H4 (cell line): ENCODE results near the gene CDK11B. TPM values are rescaled to one million over a fixed set of nuclear protein-coding genes. Genes with fewer than 3 reads are reported as not detected.
A peak's percentile ranks its signal among the peaks of the same experiment; 100 is the strongest.

ENCODE experiments used
- DNase-seq: peaks from one replicate; pipeline ENCODE4 v3.0.0-alpha.2; 2015; ENCODE audit warnings: low spot score
- total RNA-seq: library from RNA; depleted of rRNA; stranded (reverse); fragments of >200 nt; shearing (Covaris generic); gene quantifications from 2 replicates; pipeline ENCODE4 v1.2.3, GENCODE V29; 2014

CDK11B gene
- total RNA-seq, 1 experiment from 2014 or later: 10.4 TPM

DNA sequence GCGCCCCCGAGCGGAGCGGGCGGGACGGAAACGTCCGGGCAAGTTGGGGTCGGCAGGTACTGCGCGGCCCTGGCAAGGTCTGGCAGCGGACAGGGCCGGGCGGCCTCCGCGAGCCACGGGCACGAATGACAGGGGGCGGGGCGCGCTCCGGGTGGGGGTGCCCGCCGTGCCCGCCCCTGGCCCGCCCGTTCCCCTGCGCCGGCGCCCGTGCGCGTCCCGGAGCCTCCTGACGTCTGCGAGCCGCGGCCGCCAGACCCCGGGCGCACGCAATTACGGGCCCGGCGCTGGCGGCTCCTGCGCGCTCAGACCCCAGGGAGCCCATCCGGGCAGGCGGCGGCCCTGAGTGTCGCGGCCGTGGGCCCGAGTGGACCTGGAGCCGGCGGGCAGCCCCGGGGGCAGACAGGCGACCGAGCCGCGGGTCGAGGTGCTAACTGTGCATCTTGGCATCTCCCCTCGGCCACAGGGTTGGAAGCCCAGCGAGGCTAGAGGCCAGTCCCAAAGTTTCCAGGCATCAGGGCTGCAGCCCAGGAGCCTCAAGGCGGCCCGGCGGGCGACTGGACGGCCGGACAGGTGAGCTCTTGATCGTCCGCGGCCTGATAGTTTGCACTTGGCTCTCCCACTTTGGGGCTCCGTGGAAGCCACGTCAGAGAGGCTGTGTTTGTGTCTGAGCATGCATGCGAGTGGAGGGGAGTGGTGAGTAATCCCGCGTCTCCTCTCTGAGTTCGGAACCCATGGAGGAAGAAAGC, 42.6 kb downstream of the CDK11B start:
- DNase-seq: no peak

GRCh38 chr1:1615256-1616044, 43.4 kb downstream of the CDK11B start, which contains the start of gene MIB2:
Gene MIB2 (plus strand): TSS chr1:1615500. CDS start chr1:1623453, 7,953 bp downstream.
- DNase-seq: peak; percentile 97

GRCh38 chr1:1614954-1615255, 43.9 kb downstream of the CDK11B start:
- no peak for DNase-seq

GRCh38 chr1:1614204-1614953, 44.4 kb downstream of the CDK11B start:
- no peak for DNase-seq

DNA sequence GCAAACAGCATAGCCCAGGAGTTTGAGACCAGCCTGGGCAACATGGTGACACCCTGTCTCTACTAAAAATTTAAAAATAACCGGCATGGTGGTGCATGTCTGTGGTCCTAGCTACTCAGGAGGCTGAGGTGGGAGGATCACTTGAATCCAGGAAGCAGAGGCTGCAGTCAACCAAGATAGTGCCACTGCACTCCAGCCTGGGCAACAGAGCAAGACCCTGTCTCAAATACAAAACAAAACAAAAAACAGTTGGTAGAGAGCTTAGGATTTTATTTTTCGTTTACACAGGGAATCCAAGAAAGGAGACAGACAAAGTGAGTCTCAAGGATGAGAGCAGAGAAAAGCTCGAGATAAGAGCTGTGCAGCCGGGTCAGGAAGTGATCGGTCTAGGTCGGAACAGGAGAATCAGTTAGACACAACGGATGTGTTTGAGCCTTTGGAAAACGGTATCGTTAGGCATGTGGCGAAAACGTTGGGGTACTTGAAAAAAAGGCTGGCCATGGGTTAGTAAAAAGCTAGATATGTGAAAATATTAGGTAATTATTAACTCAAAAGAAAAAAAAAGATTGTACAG, 45.2 kb downstream of the CDK11B start:
- no peak for DNase-seq

DNA sequence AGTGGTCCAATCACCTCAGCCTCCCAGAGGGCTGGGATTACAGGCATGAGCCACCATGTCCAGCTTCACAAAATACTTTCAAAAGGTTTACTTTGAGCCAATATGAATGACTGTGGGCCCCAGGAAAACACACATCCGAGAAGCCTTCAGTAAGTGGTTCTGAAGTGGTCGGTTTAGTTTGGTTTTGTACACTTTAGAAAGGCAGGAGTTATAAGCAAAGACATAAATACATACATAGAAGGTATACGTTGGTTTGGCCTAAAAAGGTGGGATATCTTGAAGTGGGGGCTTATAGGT, 46.8 kb downstream of the CDK11B start:
- no peak for DNase-seq

- DNase-seq: no peak
These were observed 48.0 kb downstream of the CDK11B start for GRCh38 chr1:1610796-1611195.

GRCh38 chr1:1609822-1610485, 48.9 kb downstream of the CDK11B start:
- no peak for DNase-seq

GRCh38 chr1:1606232-1606631, 52.6 kb downstream of the CDK11B start:
- no peak for DNase-seq

- no peak for DNase-seq
These were observed 53.1 kb downstream of the CDK11B start for GRCh38 chr1:1605724-1606123.

- DNase-seq: no peak
These were observed 53.7 kb downstream of the CDK11B start for GRCh38 chr1:1605034-1605591.

DNA sequence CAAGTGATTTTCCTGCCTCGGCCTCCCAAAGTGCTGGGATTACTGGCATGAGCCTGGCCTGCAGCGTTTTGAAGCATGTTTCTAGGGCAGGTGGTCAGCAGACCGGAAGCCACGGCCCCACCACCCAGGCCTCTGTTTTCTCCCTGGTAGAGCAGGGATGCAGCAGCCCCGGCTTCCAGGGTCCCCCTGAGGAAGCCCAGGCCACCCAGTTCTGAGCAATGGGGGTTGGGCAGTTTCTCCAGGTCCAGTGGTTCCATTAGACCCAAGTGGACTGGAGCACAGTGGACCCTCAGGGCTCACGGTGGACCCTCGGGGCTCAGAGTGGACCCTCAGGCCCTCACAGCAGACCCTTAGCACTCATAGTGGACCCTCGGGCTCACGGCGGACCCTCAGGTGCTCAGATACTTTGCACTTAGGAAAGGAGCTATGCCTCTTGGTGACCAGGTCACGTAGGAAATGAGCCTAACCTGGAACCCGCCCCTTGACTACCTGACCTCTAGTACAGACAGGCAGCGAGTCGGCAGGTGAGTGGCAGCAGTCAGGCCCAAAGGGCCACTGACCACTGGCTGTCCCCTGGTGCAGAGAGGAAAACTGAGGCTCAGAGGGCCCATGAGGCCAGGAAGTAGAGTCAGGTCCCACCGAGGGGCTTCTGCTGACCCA, 54.3 kb downstream of the CDK11B start:
- no peak for DNase-seq

GRCh38 chr1:1603671-1604373, 55.0 kb downstream of the CDK11B start:
- DNase-seq: no peak

DNA sequence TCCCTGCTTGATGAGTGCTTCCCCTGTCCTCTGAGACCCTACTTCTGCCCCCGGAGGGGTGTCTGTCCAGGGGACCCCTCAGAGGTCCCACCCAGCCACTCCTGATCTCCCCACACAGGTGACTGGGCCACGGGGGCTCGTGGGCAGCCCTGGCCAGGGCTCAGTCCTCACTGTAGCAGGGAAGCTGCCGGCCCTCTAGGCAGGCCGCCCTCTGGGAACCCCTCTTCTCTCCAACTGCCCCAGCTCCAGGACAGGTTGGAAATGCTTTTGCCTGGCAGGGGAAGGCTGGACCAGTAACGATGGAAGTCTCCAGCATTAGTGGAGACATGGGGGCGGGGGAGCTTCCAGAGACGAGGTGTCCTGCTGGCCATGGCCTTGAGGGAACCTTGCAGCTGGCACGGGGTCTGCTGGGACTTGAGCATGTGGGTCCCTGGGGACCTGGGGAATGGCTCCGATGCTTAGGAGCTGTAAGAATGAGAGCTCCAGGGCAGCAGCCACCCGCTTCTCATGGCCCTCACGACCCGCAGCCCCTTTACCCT, 55.8 kb downstream of the CDK11B start:
- DNase-seq: no peak

DNA sequence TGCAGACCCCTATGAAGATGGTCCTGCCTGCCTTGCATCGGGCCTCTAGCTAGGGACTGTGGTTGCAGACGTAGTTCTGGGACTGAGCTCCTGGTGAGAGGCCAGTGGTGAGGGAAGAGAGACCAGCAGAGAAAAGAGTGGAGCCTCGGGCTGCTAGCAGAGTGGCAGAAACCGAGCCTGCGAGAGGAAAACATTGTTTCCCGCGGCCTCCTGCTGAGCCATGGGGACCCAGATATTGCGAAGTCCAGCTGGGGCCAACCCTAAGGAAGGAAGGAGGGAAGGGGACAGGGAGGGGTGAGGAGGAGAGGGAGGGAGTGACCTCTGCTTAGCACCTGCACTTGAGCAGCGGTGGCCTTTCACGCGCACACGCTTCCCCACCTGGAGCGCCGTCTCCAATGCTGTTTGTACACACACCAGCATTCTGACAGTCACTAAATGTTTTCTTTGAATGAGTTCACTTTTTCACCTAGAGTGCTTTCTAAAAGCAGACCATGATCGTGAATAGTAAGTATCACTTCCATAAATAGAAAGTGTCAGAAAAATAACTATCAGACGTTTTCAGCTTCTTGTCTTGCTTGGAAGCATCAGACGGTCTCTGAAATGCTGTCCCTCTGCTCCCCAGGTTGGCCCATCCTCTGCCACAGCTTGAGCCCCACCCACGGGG, 56.4 kb downstream of the CDK11B start:
- no peak for DNase-seq

DNA sequence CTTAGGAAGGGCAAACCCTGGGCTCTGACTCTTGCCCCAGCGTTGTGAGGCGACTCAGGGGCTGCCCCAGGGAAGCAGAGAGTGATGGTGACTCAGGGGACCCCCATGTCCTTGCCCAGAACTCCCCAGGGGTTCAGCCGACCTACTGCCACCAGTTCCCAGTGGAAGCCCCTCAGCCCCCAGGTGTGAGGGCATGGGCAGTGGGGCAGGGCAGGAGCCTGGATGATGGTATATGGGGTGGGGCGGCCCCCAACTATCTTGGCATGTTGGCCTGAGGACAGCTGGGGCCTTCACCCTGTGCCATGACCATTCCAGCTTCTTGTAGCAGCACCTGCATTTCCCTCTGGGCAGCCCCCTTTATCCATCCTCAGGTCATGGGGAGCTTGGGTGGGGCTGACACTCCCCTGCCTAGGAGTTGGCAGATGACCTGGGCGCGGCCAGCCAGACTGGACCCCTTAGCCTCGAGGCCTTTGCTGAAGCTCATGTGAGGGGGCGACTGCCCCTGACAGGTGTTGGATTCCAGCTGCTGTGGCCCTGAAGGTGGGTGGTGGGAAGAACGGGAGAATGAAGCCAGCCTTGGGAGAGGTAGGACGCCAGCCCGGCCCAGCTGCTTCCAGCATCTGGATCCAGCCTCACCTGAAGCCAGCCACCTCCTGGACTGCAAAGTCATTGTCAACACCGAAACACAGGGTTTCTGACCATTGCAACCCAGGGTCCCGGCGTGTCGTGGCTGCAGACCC, 57.1 kb downstream of the CDK11B start:
- no peak for DNase-seq

DNA sequence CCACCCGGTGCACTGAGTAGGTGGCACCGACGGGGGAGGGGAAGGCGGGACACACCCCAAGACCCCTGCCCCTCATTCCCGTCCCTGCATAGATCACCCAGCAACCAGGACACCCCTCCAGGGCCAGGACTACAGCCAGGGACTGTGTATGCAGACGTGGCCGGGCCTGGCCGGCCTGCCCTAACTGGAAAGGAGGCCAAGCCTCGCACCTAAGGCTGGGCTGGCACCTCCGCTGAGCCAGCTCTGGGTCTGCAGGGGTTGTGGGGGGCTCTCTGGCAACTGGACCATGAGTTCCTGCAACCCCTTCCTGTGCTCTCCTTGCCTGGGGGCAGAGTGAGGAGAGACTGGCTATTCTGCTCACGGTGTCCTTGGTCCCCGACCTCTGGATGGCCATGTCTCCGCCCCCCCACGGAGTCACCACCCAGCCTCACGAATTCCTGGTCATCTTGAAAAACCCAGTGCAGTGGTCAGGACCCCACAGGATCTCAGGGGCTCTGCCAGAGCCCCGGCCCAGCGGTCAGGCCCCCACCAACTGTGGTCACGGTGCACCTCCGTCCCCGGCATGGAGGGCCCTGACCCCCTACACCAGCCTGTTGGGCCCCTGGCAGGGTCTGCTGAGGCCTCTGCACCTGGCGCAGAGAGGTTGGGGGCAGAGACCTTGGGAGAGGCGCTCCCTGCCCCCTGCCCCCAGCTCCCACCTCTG, 57.8 kb downstream of the CDK11B start:
- no peak for DNase-seq
